HG03135 (cell line): ENCODE measurements around the gene TMEM80.
"Not testable (repeated sequence)": the region's sequence is repeated elsewhere in the genome, so short reads cannot be mapped to it uniquely, and the experiment has no call there.

Experiments
- ATAC-seq: cut with Tn5 transposase; IDR thresholded peaks from one replicate; pipeline ENCODE4 v1.9.1; 2021; ENCODE audit warnings: mild to moderate bottlenecking, moderate library complexity; ENCODE audit not compliant: unreplicated experiment

The TMEM80 gene

DNA sequence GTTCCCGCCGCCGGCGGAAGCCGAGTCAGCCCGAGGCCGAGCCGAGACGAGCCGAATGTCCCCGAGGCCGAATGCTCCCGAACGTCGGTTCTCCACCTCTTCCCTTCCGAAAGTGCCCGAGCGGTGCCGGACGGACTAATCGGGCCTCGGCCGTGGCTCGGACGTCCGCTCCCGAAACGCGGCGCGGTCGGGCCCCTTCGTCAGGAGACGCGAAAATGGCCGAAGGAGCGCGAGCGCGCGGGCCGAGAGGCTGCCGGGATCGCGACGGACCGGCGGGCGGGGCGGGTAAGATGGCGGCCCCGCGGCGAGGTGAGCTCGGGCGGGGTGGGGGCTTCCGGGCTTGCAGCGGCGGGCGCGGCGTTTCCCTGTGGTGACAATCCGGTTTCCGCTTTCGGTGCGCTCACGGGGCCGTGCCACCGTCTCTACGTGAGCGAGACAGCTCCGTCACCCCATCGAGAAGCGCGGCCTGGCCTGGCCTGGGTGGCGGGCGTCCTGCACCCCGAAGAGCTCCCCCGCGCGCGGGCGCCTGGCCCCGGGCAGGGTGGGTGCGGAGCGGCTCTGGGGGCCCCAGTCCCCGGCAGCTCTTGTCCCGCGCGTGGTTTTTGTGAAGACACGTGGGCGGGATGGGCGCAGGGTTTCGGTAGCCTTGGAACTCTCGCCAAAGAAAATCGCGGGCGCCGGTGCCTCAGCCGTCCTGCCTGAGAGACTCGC lies at the start of gene TMEM80:
TSS of gene TMEM80 (plus strand) at position 279 of the 711 bp plus-strand sequence. CDS start at position 291, 12 bp downstream.
- peak; percentile 66 for ATAC-seq

DNA sequence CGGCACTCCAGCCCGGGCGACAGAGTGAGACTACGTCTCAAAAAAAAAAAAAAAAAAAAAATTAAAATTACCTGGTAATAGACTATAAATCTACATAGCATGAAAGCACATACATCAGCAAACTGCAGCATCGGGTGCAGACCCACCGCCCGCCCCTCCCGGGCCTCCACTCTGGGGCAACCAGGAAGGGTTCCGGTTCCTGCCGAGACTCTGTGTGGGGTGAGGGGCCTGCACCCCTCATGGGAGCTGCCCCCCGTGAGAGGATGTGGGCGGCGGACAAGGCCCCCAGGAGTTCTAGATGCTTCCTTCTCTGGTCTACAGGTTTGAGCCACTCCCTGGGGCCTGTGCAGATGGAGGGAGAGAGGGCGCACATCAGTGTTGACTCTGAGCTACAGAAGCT lies 49.4 kb upstream of the TMEM80 start:
- ATAC-seq = no peak

DNA sequence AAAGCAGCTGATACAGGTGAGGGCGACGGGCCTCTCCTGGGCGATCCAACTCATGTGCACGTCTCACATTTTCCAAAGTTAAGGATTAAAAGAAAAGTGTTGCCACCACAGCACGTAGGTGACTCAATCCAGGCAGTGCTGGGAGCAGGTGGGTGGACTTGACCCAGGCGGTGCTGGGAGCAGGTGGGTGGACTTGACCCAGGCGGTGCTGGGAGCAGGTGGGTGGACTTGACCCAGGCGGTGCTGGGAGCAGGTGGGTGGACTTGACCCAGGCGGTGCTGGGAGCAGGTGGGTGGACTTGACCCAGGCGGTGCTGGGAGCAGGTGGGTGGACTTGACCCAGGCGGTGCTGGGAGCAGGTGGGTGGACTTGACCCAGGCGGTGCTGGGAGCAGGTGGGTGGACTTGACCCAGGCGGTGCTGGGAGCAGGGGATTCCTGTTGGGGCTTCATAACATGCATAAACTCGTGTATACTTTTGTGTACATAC lies 47.9 kb upstream of the TMEM80 start:
- ATAC-seq = not testable (repeated sequence)

DNA sequence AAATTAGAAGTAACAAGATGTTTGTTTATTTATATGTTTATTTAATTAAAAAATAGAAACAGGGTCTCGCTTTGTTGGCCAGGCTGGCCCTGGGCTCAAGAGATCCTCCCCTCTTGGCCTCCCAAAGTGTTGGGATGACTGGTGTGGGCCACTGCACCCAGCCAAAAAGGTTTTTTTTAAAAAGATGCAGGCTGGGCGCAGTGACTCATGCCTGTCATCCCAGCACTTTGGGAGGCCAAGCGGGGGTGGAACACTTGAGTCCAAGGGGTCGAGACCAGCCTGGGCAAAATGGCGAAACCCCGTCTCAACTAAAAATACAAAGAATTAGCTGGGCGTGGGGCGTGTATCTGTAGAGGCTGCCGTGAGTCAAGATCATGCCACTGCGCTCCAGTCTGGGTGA lies 45.1 kb upstream of the TMEM80 start:
- ATAC-seq = no peak

DNA sequence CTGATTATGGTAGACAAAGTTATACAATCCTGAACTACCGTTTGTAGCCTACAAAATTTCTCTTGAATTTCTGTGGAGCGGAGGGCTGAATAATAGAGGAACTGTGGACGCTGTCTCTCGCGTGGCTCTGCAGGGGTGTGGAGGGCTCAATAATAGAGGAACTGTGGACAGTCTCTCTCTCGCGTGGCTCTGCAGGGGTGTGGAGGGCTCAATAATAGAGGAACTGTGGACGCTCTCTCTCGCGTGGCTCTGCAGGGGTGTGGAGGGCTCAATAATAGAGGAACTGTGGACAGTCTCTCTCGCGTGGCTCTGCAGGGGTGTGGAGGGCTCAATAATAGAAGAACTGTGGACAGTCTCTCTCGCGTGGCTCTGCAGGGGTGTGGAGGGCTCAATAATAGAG lies 42.5 kb upstream of the TMEM80 start:
- not testable (repeated sequence) for ATAC-seq

DNA sequence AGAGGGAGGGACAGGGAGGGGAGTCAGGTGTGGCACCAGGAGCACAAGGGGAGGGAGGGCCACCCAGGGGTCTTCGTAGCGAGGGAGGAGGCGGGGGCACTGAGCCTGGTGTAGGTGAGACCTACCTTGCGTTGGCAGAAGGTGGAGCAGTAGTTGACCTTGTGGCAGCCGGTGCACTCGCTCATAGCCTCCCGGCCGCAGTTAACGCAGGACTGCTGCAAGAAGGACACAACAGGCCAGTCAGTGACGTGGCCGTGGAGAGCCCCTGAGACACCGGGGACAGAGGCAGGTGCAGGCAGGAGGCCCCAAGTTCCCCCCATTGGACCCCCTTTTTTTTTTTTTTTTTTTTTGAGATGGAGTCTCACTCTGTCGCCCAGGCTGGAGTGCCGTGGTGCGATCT lies 41.8 kb upstream of the TMEM80 start:
- ATAC-seq = no peak

DNA sequence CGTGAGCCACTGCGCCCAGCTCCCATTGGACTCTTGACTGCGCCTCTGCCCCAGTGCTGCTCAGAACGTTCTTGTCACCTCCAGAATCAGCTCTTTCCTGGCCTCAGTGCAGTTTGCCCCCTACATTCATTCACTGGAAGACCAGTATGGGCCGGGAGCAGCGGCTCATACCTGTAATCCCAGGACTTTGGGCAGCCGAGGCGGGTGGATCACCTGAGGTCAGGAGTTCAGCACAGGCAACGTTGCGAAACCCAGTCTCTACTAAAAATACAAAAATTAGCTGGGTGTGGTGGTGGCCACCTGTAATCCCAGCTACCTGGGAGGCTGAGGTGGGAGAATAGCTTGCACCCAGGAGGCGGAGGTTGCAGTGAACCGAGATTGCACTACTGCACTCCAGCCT lies 41.2 kb upstream of the TMEM80 start:
- ATAC-seq = not testable (repeated sequence)

DNA sequence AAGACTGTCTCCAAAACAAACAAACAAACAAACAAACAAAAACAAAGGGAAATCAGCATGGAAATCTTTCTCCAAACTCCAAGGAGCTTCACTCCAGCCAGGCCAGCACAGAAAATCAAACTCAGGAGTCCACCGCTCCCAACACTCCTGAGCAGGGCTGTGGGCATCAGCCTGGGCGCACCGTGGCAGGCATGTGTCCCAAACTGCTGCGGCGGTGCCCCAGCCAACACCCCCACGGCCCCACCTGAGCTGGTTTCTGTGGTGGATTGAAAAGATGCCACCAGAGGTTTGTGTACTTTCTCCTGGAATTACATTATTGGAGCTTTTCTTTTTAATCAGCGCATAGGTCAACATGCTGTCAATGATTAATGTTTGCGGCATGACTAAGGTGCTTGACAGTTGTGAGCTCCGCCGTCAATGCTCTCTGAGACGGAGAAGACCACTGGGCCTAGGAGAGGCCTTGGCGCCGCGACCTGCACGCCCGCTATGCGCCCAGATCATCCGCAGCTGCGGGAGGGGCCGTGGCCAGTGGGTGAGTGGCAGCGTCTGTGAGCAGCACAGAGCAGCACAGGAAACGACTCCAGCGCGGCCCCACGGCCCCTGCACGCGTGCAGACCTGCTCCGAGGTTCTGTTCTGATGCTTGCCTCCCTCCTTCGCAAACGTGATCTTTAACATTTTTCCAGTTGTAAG lies 40.4 kb upstream of the TMEM80 start:
- no peak for ATAC-seq

DNA sequence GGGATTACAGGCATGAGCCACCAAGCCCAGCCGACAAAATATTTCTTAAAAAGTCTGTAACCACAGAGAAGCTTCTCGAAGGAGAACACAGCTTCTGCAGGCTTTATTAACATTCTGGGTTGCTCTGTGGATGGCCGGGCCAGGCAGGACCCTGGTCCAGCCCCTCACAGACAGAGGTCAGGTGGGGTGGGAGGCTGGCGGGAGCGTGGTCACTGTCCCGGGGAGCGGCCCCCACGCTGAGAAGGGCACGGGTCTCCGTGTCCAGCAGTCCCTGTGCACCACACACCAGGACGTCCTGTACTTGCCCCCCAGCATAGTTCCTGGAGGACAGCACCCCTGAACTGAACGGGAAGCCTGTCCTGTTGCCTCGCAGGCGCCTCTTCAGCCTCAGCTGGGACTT lies 39.2 kb upstream of the TMEM80 start:
- ATAC-seq = no peak

DNA sequence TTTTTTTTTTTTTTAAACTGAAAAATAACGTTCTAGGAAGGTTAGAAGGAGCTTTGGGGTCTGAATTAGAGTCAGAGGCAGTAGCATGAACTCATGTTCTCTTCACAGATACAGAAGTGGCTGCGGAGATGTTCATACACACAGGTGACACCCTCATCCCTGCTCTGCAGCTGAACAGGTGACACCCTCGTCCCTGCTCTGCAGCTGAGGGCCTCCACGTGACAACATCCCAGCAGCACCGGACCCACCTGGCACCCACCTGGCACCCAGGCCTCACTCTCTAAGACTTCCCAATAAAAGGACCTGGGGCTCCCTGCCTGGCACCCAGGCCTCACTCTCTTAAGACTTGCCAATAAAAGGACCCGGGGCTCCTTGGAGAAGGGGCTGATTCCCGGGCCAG lies 38.8 kb upstream of the TMEM80 start:
- ATAC-seq = no peak

DNA sequence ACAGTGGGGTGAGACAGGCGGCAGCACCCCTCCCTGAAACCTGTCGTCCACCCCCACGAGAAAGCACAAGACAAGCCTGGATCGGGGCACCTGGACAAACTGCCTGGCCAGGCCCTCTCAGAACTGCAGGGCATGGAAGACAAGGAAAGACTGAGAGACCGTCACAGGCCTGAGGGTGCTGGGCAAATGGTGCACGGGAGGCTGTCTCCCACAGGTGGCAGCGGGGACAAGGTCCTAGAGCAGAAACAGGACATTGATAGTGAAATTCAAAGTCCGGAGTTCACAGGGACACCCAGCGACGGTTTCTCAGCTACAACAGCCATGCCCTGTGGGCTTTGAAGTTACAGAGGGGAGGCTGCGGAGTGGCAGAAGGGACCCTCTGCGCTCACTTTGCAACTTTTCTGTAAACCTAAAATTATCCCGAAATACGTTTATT lies 37.9 kb upstream of the TMEM80 start:
- no peak for ATAC-seq

DNA sequence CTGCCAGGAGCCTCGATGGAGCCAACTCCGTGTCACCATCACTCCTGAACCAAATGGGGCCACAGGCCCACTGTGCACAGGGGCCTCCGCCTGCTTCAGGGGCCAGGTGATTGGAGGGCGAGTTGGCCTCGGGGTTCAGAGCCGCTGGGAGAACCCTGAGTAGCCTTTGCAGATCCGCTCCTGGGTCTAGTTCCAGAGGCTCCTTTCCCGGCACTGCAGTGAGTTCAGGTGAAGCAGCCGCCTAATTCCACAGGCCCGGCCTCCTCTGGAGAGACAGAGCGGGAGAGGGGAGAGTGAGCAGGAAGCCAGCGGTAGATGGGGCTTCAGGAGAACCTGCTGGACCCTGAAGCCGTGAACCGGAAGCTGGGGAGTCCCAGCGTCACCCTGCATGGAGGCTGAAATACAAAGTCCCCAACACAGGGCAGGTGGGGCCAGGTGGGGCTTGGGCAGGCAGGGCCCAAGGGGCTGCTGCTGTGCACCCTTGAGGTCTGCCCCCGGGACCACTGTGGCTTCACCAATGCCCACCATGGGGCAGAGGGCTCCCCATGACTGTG lies 36.0 kb upstream of the TMEM80 start:
- ATAC-seq = no peak

DNA sequence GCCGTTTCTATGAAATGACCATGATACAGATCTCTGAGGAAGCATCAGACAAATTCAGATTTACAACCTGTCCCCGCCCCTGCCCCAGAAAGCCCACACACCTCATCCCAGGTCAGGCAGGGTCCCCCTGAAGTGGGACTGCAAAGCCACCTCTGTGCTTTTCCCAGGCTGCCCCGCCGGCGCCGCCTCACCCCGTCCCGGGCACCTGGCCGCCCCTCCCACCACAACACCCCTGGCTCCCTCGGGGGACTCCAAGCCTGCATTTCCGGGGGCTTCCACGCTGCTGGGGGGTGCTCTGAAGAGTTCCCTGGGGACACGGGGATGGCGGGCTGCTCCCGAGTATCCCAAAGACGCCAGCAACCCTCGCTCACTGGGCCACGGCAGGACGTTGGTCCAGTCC lies 35.3 kb upstream of the TMEM80 start:
- no peak for ATAC-seq

DNA sequence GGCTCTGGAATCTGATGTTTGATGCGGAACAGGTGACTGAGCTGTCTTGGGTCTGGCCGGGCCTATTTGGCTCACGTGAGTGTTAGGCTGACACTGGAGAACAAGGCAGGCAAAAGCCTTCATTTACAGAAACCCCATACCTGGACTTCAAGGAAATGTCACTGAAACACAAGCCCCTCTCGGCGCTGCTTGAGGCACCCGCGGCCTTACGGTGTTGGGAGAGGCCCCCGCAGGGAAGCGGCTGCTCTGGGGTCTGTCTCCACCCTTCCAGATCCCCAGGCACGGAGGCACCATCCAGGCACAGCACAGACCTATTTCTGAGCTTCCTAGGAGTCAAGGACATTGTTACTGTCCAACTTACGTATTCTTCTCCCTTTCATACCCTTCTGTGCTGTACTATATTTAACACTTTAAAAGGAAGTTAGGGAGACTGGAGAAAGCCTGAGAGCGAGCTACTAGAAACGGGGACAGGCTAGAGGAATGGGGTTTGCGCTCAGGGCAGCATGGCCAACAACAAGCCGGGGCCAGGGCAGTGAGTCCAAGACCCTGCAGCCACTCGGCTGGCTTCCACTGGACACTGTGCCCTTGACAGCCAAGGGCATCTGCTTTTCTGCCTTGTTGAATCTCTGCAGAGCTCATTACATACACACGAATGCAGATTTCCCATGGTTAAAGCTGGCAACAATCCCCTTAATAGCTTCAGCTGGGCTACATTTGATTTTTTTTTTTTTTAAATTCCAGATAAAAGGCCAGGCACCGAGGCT lies 34.8 kb upstream of the TMEM80 start:
- ATAC-seq = no peak

DNA sequence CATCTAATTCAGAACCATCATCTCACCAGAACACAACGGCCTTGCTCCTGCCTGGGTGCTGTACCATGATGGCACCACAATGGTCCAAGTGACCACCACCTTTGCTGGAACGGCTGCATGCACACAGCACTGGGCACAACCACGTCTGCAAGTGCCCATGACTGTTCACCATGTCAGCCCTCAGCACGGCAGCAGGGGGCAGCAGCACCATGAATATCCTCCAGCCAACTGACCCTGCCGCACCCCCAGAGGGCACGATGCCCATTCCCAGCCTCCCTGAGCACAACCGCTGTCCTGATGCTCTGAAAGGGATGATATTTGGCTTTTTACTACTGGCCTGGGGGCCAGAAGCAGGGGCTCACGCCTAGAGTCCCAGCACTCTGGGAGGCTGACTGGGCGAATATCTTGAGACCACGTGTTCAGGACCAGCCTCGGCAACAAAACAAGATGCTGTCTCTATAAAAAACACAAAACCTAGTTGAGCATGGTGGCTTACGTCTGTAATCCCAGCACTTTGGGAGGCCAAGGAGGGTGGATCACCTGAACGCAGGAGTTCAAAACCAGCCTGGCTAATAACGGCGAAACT lies 32.8 kb upstream of the TMEM80 start:
- no peak for ATAC-seq

DNA sequence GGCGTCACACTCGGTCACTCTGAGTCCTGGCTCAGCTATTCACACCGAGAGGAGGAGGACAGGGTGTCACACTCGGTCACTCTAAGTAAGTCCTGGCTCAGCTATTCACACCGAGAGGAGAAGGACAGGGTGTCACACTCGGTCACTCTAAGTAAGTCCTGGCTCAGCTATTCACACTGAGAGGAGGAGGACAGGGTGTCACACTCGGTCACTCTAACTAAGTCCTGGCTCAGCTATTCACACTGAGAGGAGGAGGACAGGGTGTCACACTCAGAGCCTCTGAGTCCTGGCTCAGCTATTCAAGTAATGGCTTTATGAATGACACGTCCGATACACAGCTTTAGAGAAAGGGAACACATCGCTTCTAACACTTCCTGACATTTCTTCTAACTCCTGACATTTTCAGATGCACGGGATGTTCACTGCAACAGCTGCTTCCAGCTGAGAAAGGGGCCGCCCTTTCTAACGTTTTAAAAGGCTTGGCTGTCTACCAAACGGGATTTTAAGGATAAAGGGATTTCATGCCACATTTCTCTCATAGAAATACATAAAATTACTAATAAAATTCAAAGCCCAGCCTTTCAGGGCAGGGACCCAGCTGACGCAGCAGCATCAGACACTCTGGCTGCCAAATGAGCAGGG lies 30.4 kb upstream of the TMEM80 start:
- ATAC-seq = no peak

DNA sequence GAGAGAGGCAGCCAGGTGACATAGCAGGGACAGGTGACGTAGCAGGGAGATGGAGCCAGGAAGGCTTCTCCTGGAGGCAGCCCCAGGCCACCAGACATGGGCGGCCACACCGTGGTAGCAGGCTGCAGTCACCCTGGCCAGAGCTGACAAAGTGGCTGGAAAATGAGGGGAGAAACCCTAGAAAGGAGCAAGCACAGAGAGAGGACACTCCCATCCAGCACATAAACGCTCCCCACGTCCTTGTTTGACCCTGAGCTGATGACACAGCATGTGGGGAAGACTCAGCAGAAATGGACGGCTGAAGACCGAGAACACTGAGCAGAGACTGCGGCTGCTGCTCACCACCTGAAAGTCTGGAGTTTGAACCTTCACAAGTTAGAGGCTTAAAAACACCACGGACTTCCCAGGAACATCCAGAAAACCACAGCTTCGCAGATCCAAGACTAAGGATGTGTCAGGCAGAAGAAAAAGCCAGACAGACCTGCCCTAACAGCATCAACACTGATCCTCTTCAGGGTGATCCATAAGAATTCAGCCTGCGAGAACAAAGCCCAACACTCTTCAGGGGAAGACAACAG lies 29.8 kb upstream of the TMEM80 start:
- no peak for ATAC-seq

DNA sequence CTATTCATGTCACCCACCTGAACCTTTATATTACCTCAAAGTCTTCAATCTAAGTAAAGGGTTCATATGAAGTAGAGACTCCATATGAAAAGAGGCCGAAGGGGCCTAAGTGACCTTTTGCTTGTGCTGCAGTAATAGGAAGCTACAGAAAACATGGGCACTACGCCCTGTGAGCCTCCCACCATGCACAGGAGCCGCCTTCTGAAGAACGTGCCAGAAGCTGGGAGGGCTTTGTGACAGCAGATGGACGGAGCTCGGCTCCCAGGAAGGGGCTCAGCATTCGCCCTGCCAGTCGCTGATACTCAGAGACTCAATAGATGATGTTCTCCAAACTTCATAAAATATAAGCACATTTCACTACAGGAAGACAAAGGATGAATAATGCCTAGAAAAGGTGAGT lies 21.8 kb upstream of the TMEM80 start:
- ATAC-seq = no peak

DNA sequence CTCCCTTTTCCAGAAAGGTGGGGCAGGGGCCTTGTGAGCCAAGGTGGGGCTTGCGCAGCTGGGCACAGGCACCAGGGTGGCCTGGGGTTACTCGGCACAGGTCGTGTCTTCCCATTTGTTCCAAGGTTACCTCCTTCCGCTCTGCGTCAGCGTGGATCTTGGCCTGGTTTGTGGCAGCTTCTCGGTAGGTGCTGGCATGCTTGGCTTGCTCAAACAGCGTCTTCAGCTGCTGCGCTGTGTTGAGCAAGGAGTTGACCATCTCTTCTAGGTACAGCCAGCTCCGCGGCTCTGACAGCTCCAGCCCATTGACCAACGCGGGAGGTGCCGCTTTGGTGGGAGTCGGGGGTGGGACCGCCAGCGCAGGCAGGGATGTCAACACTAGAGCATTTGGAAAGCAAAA lies 21.2 kb upstream of the TMEM80 start:
- no peak for ATAC-seq

DNA sequence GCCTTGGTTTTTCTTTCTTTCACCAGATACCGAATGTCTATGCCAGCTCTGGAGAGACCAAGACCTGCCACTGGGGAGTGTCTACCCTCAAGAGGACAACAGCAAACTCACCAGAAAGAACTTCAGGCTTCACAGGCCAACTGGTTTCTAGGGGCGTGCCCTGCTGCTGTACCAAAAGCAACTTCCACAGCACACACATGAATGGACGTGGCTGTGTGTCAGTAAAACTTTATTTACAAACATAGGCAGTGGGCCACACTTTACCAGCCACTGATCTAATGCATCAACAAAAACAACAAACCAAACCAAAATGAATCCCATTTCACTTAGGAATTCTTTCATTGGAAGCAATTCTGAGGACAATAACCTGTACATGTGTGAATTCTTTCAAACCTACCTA lies 17.3 kb upstream of the TMEM80 start:
- ATAC-seq = no peak
